GM15510 (cell line): ENCODE results near the gene SPON1.

Source experiments
- POLR2A ChIP-seq: IDR thresholded peaks from 3 replicates; pipeline ENCODE4 v1.6.1; 2011; ENCODE audit warnings: borderline replicate concordance; ENCODE audit not compliant: insufficient read length; ENCODE audit errors: extremely low read depth

The SPON1 gene

DNA sequence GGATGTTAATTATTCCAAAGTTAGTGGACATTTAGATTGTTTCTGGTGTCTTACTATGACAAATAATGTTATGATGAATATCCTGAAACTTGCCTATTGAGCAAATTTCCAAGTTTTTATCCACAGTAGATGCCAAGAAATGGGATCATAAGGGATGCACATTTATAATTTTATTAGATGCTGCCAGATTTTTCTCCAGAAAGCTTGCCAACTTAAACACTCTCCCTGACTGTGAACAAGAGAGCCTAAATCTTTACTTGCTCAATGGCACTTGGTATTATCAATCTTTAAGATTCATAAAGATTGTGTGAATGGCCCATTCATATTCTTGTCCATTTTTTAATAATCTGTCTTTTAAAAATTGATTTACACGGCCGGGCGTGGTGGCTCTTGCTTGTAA, 82.4 kb downstream of the SPON1 start:
- no peak for TF ChIP-seq POLR2A

GRCh38 chr11:14045417-14045816, 82.9 kb downstream of the SPON1 start:
- no peak for TF ChIP-seq POLR2A

DNA sequence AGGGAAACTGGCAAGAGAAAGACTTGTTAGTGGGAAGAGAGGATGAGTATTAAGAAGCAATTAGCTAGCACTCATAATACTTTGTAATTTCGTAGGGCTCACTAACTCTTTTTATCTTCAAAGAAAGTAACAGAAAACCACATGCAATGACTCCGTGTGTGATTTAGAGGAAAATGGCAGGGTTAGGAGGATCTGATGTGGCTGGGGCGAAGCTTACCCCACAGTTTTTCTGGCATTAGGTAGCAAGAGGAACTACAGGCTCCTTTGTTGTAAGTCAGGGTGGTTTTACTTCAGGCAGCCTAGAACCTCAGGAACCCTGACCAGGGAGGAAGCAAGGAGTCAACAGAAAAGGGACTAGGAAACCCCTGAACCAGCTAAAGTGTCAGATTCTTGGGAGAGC, 89.7 kb downstream of the SPON1 start:
- no peak for TF ChIP-seq POLR2A

- no peak for TF ChIP-seq POLR2A
These were observed 91.9 kb downstream of the SPON1 start for GRCh38 chr11:14054116-14055107.

DNA sequence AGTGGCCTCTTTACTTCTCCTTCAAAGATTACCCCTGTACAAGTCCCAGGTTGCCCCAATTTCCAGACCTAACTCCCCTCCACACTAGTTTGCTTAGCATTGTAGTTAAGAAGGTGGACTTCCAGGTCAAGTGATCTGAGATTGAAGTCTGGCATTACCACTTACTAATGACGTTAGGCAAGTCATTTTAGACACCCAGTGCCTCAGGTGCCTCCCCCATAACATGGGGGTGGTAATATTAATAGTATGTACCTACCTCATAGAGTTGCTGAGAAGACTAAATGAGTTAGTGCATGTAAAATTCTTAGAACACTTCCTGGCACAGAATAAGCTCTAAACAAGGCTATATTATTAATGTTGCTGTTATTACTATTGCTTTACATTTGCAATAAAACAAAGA, 93.4 kb downstream of the SPON1 start:
- no peak for TF ChIP-seq POLR2A

GRCh38 chr11:14058061-14058460, 95.5 kb downstream of the SPON1 start:
- no peak for TF ChIP-seq POLR2A

DNA sequence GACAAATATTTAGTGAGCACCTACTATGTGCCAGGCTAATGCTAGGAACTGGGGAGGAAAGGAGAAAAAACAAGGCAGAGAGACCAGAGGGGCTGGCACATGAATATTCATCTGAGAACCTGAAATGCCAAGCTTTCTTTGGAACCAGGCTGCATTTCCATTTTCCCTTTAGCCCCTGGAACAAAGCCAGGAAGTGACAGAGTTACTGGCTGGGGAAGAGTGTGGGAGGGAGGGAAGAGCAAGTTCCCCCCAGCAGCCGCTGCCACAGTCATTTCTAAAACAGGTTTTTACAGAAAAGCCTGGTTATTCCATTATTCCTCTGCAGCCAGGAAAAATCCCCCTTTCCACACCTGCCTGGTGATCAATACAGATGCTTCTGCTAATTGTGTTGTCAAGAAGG, 97.0 kb downstream of the SPON1 start:
- no peak for TF ChIP-seq POLR2A

DNA sequence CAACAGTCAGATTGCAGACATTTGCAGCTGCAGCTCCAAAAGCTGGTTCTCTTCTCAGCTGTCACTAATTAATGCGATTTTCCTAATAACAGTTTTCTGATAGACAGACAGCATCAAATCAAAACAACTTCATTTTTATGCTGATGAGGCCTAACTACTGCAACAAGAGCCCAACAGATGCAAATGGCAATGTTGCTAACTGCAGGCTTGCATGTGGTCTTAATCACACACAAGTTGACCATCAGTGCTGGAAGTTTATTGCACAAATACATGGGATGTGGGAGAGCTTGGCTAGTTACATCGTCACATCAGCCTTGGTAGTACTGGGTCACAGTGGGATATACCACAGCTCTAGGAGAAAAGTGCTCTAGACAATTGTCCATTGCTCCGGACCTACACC, 99.2 kb downstream of the SPON1 start:
- TF ChIP-seq POLR2A = no peak

GRCh38 chr11:14065141-14065540, 102.6 kb downstream of the SPON1 start:
- TF ChIP-seq POLR2A = no peak

DNA sequence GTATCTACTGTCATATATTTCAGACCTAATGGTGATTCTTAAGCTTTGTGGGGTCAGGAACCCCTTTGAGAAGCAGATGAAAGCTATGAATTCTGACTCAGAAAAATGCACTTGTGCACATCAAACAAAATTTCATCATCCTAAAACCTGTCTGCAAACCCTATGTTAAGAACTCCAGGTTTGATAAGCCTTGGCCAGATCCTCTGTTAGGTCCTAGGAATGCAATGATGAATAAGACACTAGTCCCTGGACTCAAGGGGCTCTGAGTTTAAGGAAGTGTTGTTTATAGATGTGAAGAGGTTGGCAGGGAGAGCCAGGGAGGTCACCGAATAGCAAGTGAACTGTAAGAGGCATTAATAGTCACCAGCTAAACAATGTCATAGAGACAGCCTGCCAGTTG, 103.2 kb downstream of the SPON1 start:
- TF ChIP-seq POLR2A = no peak

- no peak for TF ChIP-seq POLR2A
These were observed 105.2 kb downstream of the SPON1 start for GRCh38 chr11:14067686-14068085.

GRCh38 chr11:14070896-14071295, 108.4 kb downstream of the SPON1 start:
- no peak for TF ChIP-seq POLR2A

DNA sequence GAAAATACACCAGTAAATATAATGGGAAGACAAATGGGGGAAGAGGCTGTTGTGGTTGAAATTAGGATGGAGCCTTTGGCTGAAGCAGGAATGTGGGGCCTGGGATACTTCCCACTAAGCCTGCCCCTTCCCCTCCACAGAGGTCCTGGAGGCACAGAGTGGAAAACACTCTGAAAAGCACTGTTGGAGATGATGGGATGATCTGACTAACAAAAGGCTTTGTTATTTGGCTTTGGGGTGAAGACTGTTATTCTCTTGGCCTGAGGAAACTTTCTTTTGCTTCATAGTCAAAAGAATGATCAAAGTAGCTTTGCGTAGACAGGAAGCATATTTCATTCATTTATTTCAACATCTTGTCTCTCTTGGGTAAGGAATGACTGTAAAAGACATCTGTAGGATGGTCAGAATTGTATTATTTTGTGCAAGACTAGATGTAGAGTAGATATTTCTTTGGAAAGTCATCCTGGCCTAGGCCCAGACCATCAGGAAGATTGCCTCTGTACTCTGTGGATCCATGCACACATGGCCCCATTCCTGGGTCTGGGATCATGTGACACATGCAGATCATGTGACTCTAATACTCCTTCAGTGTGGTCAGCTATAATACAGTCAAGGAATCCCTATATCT, 111.4 kb downstream of the SPON1 start:
- TF ChIP-seq POLR2A = no peak

GRCh38 chr11:14075118-14076078, 112.9 kb downstream of the SPON1 start:
- no peak for TF ChIP-seq POLR2A

DNA sequence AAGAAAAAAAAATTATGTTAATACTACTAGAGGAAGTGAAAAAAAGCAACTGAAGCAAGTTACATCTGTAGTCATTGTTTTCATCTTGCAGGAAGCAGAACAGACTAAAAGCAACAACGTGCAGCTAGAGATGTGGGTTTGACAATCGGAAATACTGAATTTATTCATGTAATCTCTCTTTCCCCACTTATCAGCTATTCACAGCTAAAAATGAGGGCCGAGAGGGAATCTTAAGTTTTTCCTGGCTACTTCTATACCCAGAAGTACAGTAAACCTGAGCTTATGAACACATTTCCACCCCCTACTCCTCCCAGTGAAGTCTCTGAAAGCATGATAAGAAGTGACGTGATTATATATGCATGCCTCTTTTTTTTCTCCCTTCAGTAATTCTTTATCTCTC, 116.5 kb downstream of the SPON1 start:
- TF ChIP-seq POLR2A = no peak

- TF ChIP-seq POLR2A = no peak
These were observed 117.3 kb downstream of the SPON1 start for GRCh38 chr11:14079797-14080196.
